ENCODE measurements around the gene CANT1.

Gene CANT1

GRCh38 chr17:79009397-79010303 lies at the start of gene CANT1:
TSS of gene CANT1 (minus strand) at chr17:79009764. CDS start at chr17:78997622, 12,142 bp downstream.
- no peak for FAIRE-seq
- peak; percentile 89 for DNase-seq (ENCODE audit: insufficient read length, low spot score)
- TF ChIP-seq POLR2A (IDR thresholded peaks at IDR 0.05; ENCODE audit: low read depth, low read length): peak; percentile 86

- FAIRE-seq (no peak), DNase-seq (ENCODE audit: insufficient read length, low spot score) (no peak)
- no peak for TF ChIP-seq POLR2A (IDR thresholded peaks at IDR 0.05; ENCODE audit: low read depth, low read length)
Measured at GRCh38 chr17:79057737-79058385, 48.3 kb upstream of the CANT1 start.

GRCh38 chr17:79055197-79055596 lies 45.6 kb upstream of the CANT1 start:
- TF ChIP-seq POLR2A (IDR thresholded peaks at IDR 0.05; ENCODE audit: low read depth, low read length): no peak
- FAIRE-seq (no peak), DNase-seq (ENCODE audit: insufficient read length, low spot score) (no peak)

GRCh38 chr17:79054200-79054960 lies 44.8 kb upstream of the CANT1 start:
- no peak for DNase-seq (ENCODE audit: insufficient read length, low spot score)
- TF ChIP-seq POLR2A (IDR thresholded peaks at IDR 0.05; ENCODE audit: low read depth, low read length): no peak
- FAIRE-seq: no peak

GRCh38 chr17:79053251-79053925 lies 43.8 kb upstream of the CANT1 start:
- FAIRE-seq (peak; percentile 11), DNase-seq (ENCODE audit: insufficient read length, low spot score) (peak; percentile 73)
- no peak for TF ChIP-seq POLR2A (IDR thresholded peaks at IDR 0.05; ENCODE audit: low read depth, low read length)

GRCh38 chr17:79052131-79052530 lies 42.6 kb upstream of the CANT1 start:
- DNase-seq (ENCODE audit: insufficient read length, low spot score) (no peak), FAIRE-seq (no peak)
- no peak for TF ChIP-seq POLR2A (IDR thresholded peaks at IDR 0.05; ENCODE audit: low read depth, low read length)

- no peak for TF ChIP-seq POLR2A (IDR thresholded peaks at IDR 0.05; ENCODE audit: low read depth, low read length)
- no peak for FAIRE-seq
- no peak for DNase-seq (ENCODE audit: insufficient read length, low spot score)
Measured at GRCh38 chr17:79051306-79051705, 41.7 kb upstream of the CANT1 start.

GRCh38 chr17:79050551-79050950 lies 41.0 kb upstream of the CANT1 start:
- DNase-seq (ENCODE audit: insufficient read length, low spot score) (no peak), FAIRE-seq (no peak)
- TF ChIP-seq POLR2A (IDR thresholded peaks at IDR 0.05; ENCODE audit: low read depth, low read length): no peak

- no peak for TF ChIP-seq POLR2A (IDR thresholded peaks at IDR 0.05; ENCODE audit: low read depth, low read length)
- DNase-seq (ENCODE audit: insufficient read length, low spot score) (no peak), FAIRE-seq (no peak)
Measured at GRCh38 chr17:79049821-79050220, 40.3 kb upstream of the CANT1 start.

- no peak for TF ChIP-seq POLR2A (IDR thresholded peaks at IDR 0.05; ENCODE audit: low read depth, low read length)
- FAIRE-seq (no peak), DNase-seq (ENCODE audit: insufficient read length, low spot score) (no peak)
Measured at GRCh38 chr17:79048826-79049755, 39.5 kb upstream of the CANT1 start.

GRCh38 chr17:79047923-79048825 lies 38.6 kb upstream of the CANT1 start:
- DNase-seq (ENCODE audit: insufficient read length, low spot score): no peak
- no peak for TF ChIP-seq POLR2A (IDR thresholded peaks at IDR 0.05; ENCODE audit: low read depth, low read length)
- FAIRE-seq: no peak
